Skin of body (tissue), 2 donors: Measurements from ENCODE around the gene ZNF521. TPM values are rescaled to one million over a fixed set of nuclear protein-coding genes. Genes with fewer than 3 reads are reported as not detected.
A peak's percentile ranks its signal among the peaks of the same experiment; 100 is the strongest.
"Not testable (repeated sequence)": the region's sequence is repeated elsewhere in the genome, so short reads cannot be mapped to it uniquely, and the experiment has no call there.

Source experiments
- DNase-seq: peaks from one replicate; lab custom pipeline; 2025; lab: John Stamatoyannopoulos, UW
- total RNA-seq: library from RNA; depleted of rRNA; stranded (reverse); fragments of >200 nt; gene quantifications from one replicate; pipeline ENCODE4 v1.2.3, GENCODE V29; 2014

Gene ZNF521
- total RNA-seq, 1 donor from 2014 or later = 35.3 TPM

- DNase-seq = peak; percentile 94
Observed at GRCh38 chr18:25289001-25289631, 62.9 kb downstream of the ZNF521 start.

DNA sequence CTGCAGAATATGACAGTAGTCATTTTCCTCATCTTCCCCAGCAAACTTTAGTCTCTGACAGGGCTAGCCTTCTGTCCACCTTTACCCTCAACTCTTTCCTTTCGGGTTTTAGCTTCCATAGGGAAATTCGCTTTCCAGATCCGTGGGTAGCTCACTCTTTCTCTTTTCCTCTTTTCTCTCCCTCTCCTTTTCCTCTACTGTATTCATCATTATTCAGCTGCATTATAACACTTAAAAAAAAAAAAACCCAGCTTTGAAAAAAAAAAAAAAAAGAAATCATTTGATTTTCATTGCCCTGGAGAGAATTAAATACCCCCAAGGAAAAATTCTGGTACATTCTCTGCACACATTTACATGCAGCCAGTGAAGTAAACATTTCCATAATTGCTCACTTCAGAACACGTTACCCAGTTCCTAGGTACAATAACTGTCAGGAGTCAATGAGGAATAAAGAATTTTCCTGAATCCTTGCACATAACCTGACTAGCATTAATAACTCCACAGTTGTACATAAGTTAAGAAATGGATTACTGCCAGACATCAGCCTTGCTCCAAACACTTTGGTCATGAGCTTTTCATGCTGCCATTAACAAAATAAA is 63.5 kb downstream of the ZNF521 start:
- DNase-seq = no peak

- DNase-seq = peak; percentile 24
Observed at GRCh38 chr18:25287106-25287505, 64.9 kb downstream of the ZNF521 start.

- peak; percentile 61 for DNase-seq
Observed at GRCh38 chr18:25284861-25285550, 67.0 kb downstream of the ZNF521 start.

DNA sequence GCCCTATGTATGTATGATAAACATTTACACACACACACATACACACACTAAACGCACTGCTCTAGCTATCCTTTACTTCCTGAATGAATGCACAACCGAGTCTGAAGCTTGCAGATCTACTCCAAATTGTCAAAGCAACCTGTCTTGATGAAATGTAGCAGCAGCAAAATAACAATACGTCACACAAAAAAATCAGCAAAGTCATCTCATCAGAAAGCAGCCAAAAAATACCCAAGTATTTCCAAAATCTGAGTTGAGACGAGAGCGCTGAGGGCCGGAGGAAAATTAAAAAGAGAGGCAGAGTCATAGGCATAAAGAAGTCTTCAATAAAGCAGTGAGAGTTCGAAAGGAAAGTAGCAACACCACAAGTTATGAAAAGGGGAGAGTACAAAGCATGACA is 67.7 kb downstream of the ZNF521 start:
- DNase-seq = no peak

DNA sequence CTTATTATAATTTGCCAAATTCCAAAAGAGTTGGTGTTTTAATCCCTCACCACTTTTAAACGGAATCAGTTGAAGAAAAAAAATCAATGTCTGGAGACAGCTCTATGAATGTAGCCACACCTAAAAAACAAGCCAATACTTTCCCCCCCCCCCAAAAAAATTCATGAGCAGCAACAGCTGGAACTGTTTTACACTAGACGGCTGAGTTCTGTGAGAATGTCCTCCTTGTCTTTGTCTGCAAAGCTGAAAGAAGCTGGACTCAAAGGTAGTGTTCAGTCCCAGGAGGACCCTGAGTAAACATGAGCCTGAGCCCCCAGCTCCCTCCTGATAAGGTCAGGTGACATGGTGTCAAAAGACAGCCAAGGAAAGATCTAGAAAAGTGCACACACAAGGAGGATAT is 68.2 kb downstream of the ZNF521 start:
- peak; percentile 21 for DNase-seq

GRCh38 chr18:25282896-25283703 is 68.9 kb downstream of the ZNF521 start:
- DNase-seq = no peak

DNA sequence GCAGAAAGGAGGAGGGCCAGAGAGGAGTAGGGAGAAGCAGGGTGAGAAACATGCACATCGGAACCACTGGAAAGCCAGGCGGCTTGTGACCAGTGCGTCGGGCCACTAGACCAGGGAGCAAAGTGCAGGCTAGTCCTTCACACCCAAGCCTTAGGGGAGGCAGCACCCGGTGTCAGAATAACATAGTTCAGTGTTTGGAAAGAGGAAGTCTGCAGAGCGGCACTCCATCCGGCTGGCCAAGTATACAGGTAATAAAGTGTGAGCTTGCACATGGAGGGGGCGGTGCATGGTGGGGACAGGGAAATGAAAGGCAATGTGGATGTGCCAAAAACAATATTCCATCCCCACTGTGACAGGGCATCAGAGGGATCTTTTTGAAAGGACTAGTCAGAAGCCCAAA is 69.7 kb downstream of the ZNF521 start:
- no peak for DNase-seq

GRCh38 chr18:25281556-25281955 is 70.4 kb downstream of the ZNF521 start:
- no peak for DNase-seq

GRCh38 chr18:25279961-25280360 is 72.0 kb downstream of the ZNF521 start:
- no peak for DNase-seq

- DNase-seq = no peak
Observed at GRCh38 chr18:25279556-25279955, 72.4 kb downstream of the ZNF521 start.

DNA sequence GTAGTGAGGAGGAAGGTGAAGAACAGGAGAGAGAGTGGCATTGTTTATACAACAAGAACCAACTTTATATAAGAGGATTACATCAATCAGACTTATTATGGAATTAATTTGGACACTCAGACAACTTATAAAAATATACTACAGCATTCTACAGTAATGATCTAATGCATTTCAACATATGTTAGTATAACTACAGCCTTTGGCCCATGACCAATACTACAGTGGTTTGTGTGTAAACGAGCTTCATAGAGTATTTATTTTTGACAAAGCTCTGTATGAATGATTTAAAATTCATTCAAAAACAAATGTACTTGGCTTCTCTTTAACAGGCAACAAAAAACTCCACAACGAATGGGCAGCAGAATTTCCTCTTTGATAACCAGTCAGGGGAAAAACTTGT is 72.8 kb downstream of the ZNF521 start:
- peak; percentile 77 for DNase-seq

DNA sequence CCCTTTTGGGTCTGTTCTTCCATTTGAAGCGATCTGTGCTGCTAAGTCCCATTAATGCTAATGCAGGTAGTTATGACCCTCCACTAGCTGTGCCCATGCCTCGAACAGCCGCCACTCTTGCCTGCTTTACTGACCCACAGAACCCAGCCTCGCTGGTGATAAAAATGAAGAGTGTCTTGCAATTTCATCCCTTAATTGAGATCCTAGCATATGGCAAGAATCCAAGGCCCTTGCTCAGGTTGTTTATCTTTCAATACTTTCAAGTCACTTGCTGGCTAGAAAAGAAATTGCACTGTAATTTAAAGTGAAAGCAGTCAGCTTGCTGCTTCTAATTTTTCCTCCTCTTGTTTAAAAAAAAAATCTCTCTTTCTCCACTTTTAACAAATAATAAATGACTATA is 73.6 kb downstream of the ZNF521 start:
- no peak for DNase-seq

DNA sequence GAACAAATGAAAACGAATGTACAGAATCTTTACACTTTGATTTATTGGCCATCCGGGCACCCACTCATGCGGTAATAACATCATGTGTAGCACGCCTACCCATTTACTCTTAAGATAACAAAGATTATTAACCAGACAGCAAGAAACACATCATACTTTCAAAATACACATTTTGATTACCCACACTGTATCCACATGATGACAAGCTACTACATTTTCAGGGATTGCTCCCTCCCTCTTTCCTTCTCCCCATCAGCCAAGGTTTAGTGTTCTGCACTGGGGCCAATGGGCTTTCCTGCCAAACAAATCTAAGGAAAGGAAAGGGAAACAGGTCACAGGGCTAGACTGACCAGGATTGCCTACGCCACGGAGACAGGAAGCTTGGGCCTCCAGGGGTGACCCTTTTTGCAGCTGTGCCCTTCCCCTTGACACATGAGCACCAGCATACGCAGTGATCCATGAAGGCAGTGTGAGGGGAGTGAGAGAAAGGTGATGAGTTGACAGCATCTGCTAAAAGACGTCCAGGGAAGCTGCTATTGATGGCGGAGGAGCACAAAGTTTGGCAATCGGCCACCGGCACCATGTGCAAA is 76.5 kb downstream of the ZNF521 start:
- peak; percentile 38 for DNase-seq

- no peak for DNase-seq
Observed at GRCh38 chr18:25274926-25275325, 77.0 kb downstream of the ZNF521 start.

DNA sequence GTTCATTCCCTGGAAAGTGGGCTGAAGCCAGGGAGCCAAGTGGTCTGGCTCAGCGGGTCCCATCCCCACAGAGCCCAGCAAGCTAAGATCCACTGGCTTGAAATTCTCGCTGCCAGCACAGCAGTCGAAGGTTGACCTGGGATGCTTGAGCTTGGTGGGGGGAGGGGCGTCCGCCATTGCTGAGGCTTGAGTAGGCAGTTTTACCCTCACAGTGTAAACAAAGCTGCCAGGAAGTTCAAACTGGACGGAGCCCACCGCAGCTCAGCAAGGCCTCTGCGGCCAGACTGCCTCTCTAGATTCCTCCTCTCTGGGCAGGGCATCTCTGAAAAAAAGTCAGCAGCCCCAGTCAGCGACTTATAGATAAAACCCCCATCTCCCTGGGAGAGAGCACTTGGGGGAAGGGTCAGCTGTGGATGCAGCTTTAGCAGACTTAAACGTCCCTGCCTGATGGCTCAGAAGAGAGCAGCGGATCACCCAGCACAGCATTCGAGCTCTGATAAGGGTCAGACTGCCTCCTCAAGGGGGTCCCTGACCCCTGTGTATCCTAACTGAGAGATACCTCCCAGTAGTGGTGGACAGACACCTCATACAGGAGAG is 84.9 kb downstream of the ZNF521 start:
- not testable (repeated sequence) for DNase-seq

GRCh38 chr18:25262920-25263319 is 89.0 kb downstream of the ZNF521 start:
- no peak for DNase-seq

- DNase-seq = no peak
Observed at GRCh38 chr18:25261768-25262167, 90.2 kb downstream of the ZNF521 start.

GRCh38 chr18:25256439-25256838 is 95.5 kb downstream of the ZNF521 start:
- DNase-seq = no peak

DNA sequence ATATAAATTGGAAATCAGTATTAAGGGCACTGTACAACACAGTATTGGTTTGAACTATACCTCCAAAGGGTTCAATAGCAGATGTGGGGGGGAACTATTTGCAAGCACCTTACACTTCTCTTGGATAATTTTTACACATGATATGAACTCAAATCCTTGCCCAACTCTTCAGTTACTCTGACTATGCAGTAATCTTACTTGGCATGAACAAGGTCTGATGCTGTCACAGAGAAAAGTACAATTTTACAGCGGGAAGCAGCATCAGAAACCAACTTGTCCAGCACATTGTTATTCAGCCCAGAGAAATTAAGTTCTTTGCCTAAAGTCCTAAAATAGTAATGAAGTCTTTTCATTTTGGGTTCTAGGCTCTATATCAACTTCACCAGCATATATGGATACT is 98.2 kb downstream of the ZNF521 start:
- DNase-seq = no peak

- DNase-seq = no peak
Observed at GRCh38 chr18:25253136-25253535, 98.8 kb downstream of the ZNF521 start.
